Right renal pelvis (tissue), 4 donors: ENCODE measurements around the gene DHRSX. TPM values are rescaled to one million over a fixed set of nuclear protein-coding genes. Genes with fewer than 3 reads are reported as not detected.
A peak's percentile ranks its signal among the peaks of the same experiment; 100 is the strongest.
"Not testable (repeated sequence)": the region's sequence is repeated elsewhere in the genome, so short reads cannot be mapped to it uniquely, and the experiment has no call there.

Experiments used
- DNase-seq, 4 donors: peaks; one replicate each; pipeline ENCODE4 v3.0.0-alpha.2; 2013; ENCODE audit warnings: low read depth in 4 of 4, low spot score in 3 of 4, missing footprints in 1 of 4
- polyA plus RNA-seq, 4 donors: library from polyadenylated mRNA; unstranded; fragments of 120-200 nt; gene quantifications; one replicate each; pipeline ENCODE4 v1.2.1, GENCODE V29; 2013; ENCODE audit not compliant: insufficient read length in 4 of 4

The DHRSX gene
- polyA plus RNA-seq, 4 donors = 27.9 to 32.7 (median 30.1) TPM

- no peak for DNase-seq
Measured at GRCh38 chrX:2330910-2331309, 169.9 kb downstream of the DHRSX start.

- DNase-seq = no peak
Measured at GRCh38 chrX:2330487-2330886, 170.3 kb downstream of the DHRSX start.

GRCh38 chrX:2327423-2327822 is 173.4 kb downstream of the DHRSX start:
- no peak for DNase-seq

- peak; percentile 18 to 78 (median 34) for DNase-seq
Measured at GRCh38 chrX:2325076-2325784, 175.5 kb downstream of the DHRSX start.

- no peak for DNase-seq
Measured at GRCh38 chrX:2324151-2324550, 176.6 kb downstream of the DHRSX start.

GRCh38 chrX:2321411-2321810 is 179.4 kb downstream of the DHRSX start:
- DNase-seq = no peak

- no peak for DNase-seq
Measured at GRCh38 chrX:2320580-2321327, 180.0 kb downstream of the DHRSX start.

- DNase-seq = no peak
Measured at GRCh38 chrX:2320089-2320488, 180.7 kb downstream of the DHRSX start.

- DNase-seq = no peak
Measured at GRCh38 chrX:2318371-2318770, 182.4 kb downstream of the DHRSX start.

GRCh38 chrX:2317527-2318055 is 183.2 kb downstream of the DHRSX start:
- DNase-seq = no peak

- DNase-seq = no peak
Measured at GRCh38 chrX:2316534-2316933, 184.2 kb downstream of the DHRSX start.

GRCh38 chrX:2315434-2315833 is 185.3 kb downstream of the DHRSX start:
- no peak for DNase-seq

GRCh38 chrX:2314831-2315365 is 185.9 kb downstream of the DHRSX start:
- DNase-seq = no peak

GRCh38 chrX:2313864-2314640 is 186.7 kb downstream of the DHRSX start:
- no peak for DNase-seq

- not testable (repeated sequence) for DNase-seq
Measured at GRCh38 chrX:2312061-2312591, 188.7 kb downstream of the DHRSX start.

GRCh38 chrX:2311501-2311900 is 189.3 kb downstream of the DHRSX start:
- no peak for DNase-seq

GRCh38 chrX:2301901-2302300 is 198.9 kb downstream of the DHRSX start:
- DNase-seq = no peak

- DNase-seq = no peak
Measured at GRCh38 chrX:2299871-2300270, 200.9 kb downstream of the DHRSX start.

- DNase-seq = no peak
Measured at GRCh38 chrX:2286731-2287130, 214.0 kb downstream of the DHRSX start.

GRCh38 chrX:2284601-2285000 is 216.2 kb downstream of the DHRSX start:
- no peak for DNase-seq

- DNase-seq = no peak
Measured at GRCh38 chrX:2284133-2284532, 216.6 kb downstream of the DHRSX start.
